ENCODE data around the gene SERINC3. TPM values are rescaled to one million over a fixed set of nuclear protein-coding genes. Genes with fewer than 3 reads are reported as not detected.

Gene SERINC3
- total and polyA plus RNA-seq, 2 donors (not counting 1 experiment from before 2014, with no cell fraction given), result 31.4 to 51.6 TPM

- DNase-seq (no peak), ATAC-seq (ENCODE audit: low read depth) (no peak)
- H3K4me3 ChIP-seq (ENCODE audit: control extremely low read depth in 1 of 5, extremely low read depth in 1 of 5, insufficient read depth in 1 of 5, low read depth in 2 of 5, low read length in 4 of 5), result no peak overlapping the region
- Mint-ChIP-seq H3K27me3 (peaks cover 9% of the 10 kb centered on the region), H3K9me3 (ENCODE audit: insufficient read depth) (no peaks in the 10 kb centered on the region), H3K4me1 (peaks cover 14% of the 10 kb centered on the region), H3K4me3 (no peak overlapping the region), H3K27ac (no peak overlapping the region)
- peaks cover 11% of the 10 kb centered on the region for H3K79me2 ChIP-seq (ENCODE audit: control insufficient read depth, insufficient read depth, low read length)
- no peaks in the 10 kb centered on the region for H3K36me3 ChIP-seq (replicated peaks in 1 of 2; ENCODE audit: control extremely low read depth in 1 of 2, control insufficient read depth in 1 of 2, extremely low read depth in 1 of 2, insufficient read depth in 2 of 2, low read length in 1 of 2)
- no peak overlapping the region for H3K27ac ChIP-seq (ENCODE audit: low read length in 2 of 2)
- peaks cover 9 to 12% of the 10 kb centered on the region in 2 donors for H3K4me1 ChIP-seq (ENCODE audit: control insufficient read depth in 2 of 2, insufficient read depth in 2 of 2, low read length in 2 of 2)
- no peak for TF ChIP-seq EZH2 (IDR thresholded peaks at IDR 0.05; ENCODE audit: borderline replicate concordance, insufficient read depth, low read depth, low read length, poor library complexity, severe bottlenecking)
- no peak for TF ChIP-seq CTCF (IDR thresholded peaks at IDR 0.05)
- intact Hi-C loops (cut with micrococcal nuclease), result no loop called here
- peaks cover 0 to 3% (median 0%) of the 10 kb centered on the region in 4 experiments for H3K27me3 ChIP-seq (replicated peaks in 1 of 4; ENCODE audit: control extremely low read depth in 1 of 4, control insufficient read depth in 3 of 4, insufficient read depth in 4 of 4, low read length in 3 of 4)
- H4K20me1 ChIP-seq (ENCODE audit: control insufficient read depth, insufficient read depth, low read length, poor library complexity, severe bottlenecking), result no peaks in the 10 kb centered on the region
- WGBS (ENCODE audit: insufficient coverage), result 100% methylated on average over 1 of the region's 2 CpGs
- no peak overlapping the region for H3K9ac ChIP-seq (ENCODE audit: low read length)
- ChIA-PET CTCF (interaction anchor here (1.4 kb wide), 1 partner anchor 87 kb away, joined by 5 read pairs; no protein-coding TSS in a partner anchor), POLR2A (no interaction called here)
- H2AFZ ChIP-seq (ENCODE audit: insufficient read depth, low read depth, low read length, poor library complexity, severe bottlenecking), result no peak overlapping the region
- H3K4me2 ChIP-seq (replicated peaks; ENCODE audit: low read depth, low read length, poor library complexity, severe bottlenecking), result no peak overlapping the region
- no peaks in the 10 kb centered on the region for H3K9me3 ChIP-seq (ENCODE audit: control extremely low read depth in 1 of 3, control insufficient read depth in 2 of 3, insufficient read depth in 1 of 3, low read length in 2 of 3)
These were observed 50.4 kb downstream of the SERINC3 start for GRCh38 chr20:44471481-44471882.

GRCh38 chr20:44470327-44470726, 51.5 kb downstream of the SERINC3 start:
- Mint-ChIP-seq H3K9me3 (ENCODE audit: insufficient read depth) (no peaks in the 10 kb centered on the region), H3K27ac (no peak overlapping the region), H3K4me3 (no peak overlapping the region), H3K4me1 (peaks cover 4% of the 10 kb centered on the region), H3K27me3 (peaks cover 10% of the 10 kb centered on the region)
- no peak overlapping the region for H3K9ac ChIP-seq (ENCODE audit: low read length)
- no peak for DNase-seq
- H3K4me1 ChIP-seq (ENCODE audit: control insufficient read depth in 2 of 2, insufficient read depth in 2 of 2, low read length in 2 of 2), result peaks cover 4% of the 10 kb centered on the region in 2 donors
- H3K4me3 ChIP-seq (ENCODE audit: control extremely low read depth in 1 of 5, extremely low read depth in 1 of 5, insufficient read depth in 1 of 5, low read depth in 2 of 5, low read length in 4 of 5), result no peak overlapping the region
- ChIA-PET CTCF (interaction anchor here (1.2 kb wide), 1 partner anchor 45 kb away, joined by 3 read pairs; no protein-coding TSS in a partner anchor), POLR2A (no interaction called here)
- ATAC-seq (ENCODE audit: low read depth), result no peak
- H2AFZ ChIP-seq (ENCODE audit: insufficient read depth, low read depth, low read length, poor library complexity, severe bottlenecking), result no peak overlapping the region
- no peaks in the 10 kb centered on the region for H3K36me3 ChIP-seq (replicated peaks in 1 of 2; ENCODE audit: control extremely low read depth in 1 of 2, control insufficient read depth in 1 of 2, extremely low read depth in 1 of 2, insufficient read depth in 2 of 2, low read length in 1 of 2)
- H3K27ac ChIP-seq (ENCODE audit: low read length in 2 of 2), result no peak overlapping the region
- no peak overlapping the region for H3K4me2 ChIP-seq (replicated peaks; ENCODE audit: low read depth, low read length, poor library complexity, severe bottlenecking)
- peaks cover 0 to 3% (median 0%) of the 10 kb centered on the region in 4 experiments for H3K27me3 ChIP-seq (replicated peaks in 1 of 4; ENCODE audit: control extremely low read depth in 1 of 4, control insufficient read depth in 3 of 4, insufficient read depth in 4 of 4, low read length in 3 of 4)
- TF ChIP-seq EZH2 (IDR thresholded peaks at IDR 0.05; ENCODE audit: borderline replicate concordance, insufficient read depth, low read depth, low read length, poor library complexity, severe bottlenecking) (no peak), CTCF (IDR thresholded peaks at IDR 0.05) (no peak)
- WGBS (ENCODE audit: insufficient coverage), result 91% methylated on average over 4 of the region's 5 CpGs
- intact Hi-C loops (cut with micrococcal nuclease), result no loop called here
- H4K20me1 ChIP-seq (ENCODE audit: control insufficient read depth, insufficient read depth, low read length, poor library complexity, severe bottlenecking), result no peaks in the 10 kb centered on the region
- peaks cover 5% of the 10 kb centered on the region for H3K79me2 ChIP-seq (ENCODE audit: control insufficient read depth, insufficient read depth, low read length)
- no peaks in the 10 kb centered on the region for H3K9me3 ChIP-seq (ENCODE audit: control extremely low read depth in 1 of 3, control insufficient read depth in 2 of 3, insufficient read depth in 1 of 3, low read length in 2 of 3)

Data from B cell (primary cell).